Left ventricle myocardium inferior (tissue), 1 donor: ENCODE results near the gene PLD6. TPM values are rescaled to one million over a fixed set of nuclear protein-coding genes. Genes with fewer than 3 reads are reported as not detected.

Experiments used
- DNase-seq: peaks from one replicate; pipeline ENCODE4 v3.0.0-alpha.2; 2020
- H3K27ac ChIP-seq: fragments of 200-600 bp; replicated peaks from 2 replicates; pipeline ENCODE4 v1.8.0; 2021
- H3K27me3 ChIP-seq: fragments of 200-600 bp; 2 replicates; pipeline ENCODE4 v1.8.0; 2021; ENCODE audit warnings: low read depth
- H3K36me3 ChIP-seq: fragments of 200-600 bp; 2 replicates; pipeline ENCODE4 v1.8.0; 2021
- H3K4me1 ChIP-seq: fragments of 200-600 bp; 2 replicates; pipeline ENCODE4 v1.8.0; 2021
- H3K4me3 ChIP-seq: fragments of 200-600 bp; 2 replicates; pipeline ENCODE4 v1.8.0; 2021; ENCODE audit warnings: mild to moderate bottlenecking, moderate library complexity
- H3K9me3 ChIP-seq: fragments of 200-600 bp; replicated peaks from 2 replicates; pipeline ENCODE4 v1.8.0; 2021
- intact Hi-C: fragments of 100-400 bp; cut with micrococcal nuclease; formaldehyde crosslinking; loops from one replicate; pipeline ENCODE4 v1.11.0; 2022
- total RNA-seq: library from RNA; stranded (reverse); fragmentation: NEBNext Ultra II Directional; extraction: Animal tissue kit (Norgen Biotek cat#: 25700); gene quantifications from one replicate; pipeline ENCODE4 v1.2.1, GENCODE V29; 2021
- TF ChIP-seq, protein P1 (sequence below): fragments of 200-600 bp; IDR thresholded peaks from 2 replicates; pipeline ENCODE4 v1.8.0; 2021; ENCODE audit warnings: antibody characterized with exemption, mild to moderate bottlenecking, borderline replicate concordance
- donor health status: DM: no; HTN: yes; CAD: no; lungs with severe emphysema.

The PLD6 gene
- total RNA-seq, 1 donor from 2014 or later: 7.3 TPM

- Histone ChIP-seq H3K36me3 (peaks cover 94% of the 10 kb centered on the region), H3K27ac (no peak overlapping the region), H3K4me1 (peaks cover 8% of the 10 kb centered on the region), H3K9me3 (no peaks in the 10 kb centered on the region), H3K4me3 (no peak overlapping the region), H3K27me3 (no peaks in the 10 kb centered on the region)
- DNase-seq: no peak
- intact Hi-C loops: no loop called here
- TF ChIP-seq, protein P1, sequence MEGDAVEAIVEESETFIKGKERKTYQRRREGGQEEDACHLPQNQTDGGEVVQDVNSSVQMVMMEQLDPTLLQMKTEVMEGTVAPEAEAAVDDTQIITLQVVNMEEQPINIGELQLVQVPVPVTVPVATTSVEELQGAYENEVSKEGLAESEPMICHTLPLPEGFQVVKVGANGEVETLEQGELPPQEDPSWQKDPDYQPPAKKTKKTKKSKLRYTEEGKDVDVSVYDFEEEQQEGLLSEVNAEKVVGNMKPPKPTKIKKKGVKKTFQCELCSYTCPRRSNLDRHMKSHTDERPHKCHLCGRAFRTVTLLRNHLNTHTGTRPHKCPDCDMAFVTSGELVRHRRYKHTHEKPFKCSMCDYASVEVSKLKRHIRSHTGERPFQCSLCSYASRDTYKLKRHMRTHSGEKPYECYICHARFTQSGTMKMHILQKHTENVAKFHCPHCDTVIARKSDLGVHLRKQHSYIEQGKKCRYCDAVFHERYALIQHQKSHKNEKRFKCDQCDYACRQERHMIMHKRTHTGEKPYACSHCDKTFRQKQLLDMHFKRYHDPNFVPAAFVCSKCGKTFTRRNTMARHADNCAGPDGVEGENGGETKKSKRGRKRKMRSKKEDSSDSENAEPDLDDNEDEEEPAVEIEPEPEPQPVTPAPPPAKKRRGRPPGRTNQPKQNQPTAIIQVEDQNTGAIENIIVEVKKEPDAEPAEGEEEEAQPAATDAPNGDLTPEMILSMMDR: no peak
Observed at GRCh38 chr17:17216776-17217175, 10.6 kb upstream of the PLD6 start.

DNA sequence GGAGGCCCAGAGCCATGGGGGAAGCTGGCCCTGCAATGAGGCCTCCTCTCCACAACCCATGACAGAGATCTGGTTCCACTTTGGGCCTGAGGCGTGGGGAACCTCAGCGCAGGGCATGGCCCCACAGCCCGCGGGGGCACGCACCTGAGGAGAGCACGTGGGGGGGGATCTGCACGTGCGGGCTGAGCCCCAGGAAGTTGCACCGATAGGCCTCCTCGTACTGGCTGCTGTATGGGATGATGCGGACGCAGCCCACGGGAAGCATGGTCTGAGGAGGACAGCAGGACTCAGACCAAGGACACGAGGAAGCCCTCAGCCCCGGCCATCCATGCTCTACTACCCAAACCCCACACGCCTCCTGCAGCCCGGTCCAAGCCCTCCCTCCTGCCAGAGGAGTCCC is 10.1 kb upstream of the PLD6 start:
- TF ChIP-seq, protein P1: no peak
- DNase-seq: no peak
- Histone ChIP-seq H3K4me3 (no peak overlapping the region), H3K27me3 (no peaks in the 10 kb centered on the region), H3K4me1 (peaks cover 8% of the 10 kb centered on the region), H3K36me3 (peaks cover 89% of the 10 kb centered on the region), H3K9me3 (no peaks in the 10 kb centered on the region), H3K27ac (no peak overlapping the region)
- intact Hi-C loops: no loop called here

DNA sequence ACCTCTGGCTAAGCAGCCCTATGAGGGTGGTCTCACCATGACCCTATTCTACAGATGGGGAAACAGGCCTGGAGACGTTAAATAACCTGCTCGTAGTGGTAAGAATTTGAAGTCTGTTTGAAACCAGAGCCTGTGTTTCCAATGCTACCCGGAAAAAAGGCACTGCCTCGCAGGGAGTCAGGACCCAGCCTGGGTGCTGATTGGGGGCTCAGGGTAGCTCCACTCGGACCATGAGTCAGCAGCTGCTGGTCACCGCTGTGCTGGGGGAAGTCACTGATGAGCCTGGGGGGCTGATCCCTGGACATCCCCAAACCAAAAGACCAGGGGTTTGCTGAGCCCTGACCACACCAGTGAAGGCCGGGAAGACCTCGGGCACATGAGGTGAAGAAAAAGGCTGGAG is 9.4 kb upstream of the PLD6 start:
- Histone ChIP-seq H3K4me3 (no peak overlapping the region), H3K27me3 (no peaks in the 10 kb centered on the region), H3K4me1 (peaks cover 8% of the 10 kb centered on the region), H3K36me3 (peaks cover 82% of the 10 kb centered on the region), H3K9me3 (no peaks in the 10 kb centered on the region), H3K27ac (no peak overlapping the region)
- TF ChIP-seq, protein P1: no peak
- intact Hi-C loops: no loop called here
- no peak for DNase-seq

DNA sequence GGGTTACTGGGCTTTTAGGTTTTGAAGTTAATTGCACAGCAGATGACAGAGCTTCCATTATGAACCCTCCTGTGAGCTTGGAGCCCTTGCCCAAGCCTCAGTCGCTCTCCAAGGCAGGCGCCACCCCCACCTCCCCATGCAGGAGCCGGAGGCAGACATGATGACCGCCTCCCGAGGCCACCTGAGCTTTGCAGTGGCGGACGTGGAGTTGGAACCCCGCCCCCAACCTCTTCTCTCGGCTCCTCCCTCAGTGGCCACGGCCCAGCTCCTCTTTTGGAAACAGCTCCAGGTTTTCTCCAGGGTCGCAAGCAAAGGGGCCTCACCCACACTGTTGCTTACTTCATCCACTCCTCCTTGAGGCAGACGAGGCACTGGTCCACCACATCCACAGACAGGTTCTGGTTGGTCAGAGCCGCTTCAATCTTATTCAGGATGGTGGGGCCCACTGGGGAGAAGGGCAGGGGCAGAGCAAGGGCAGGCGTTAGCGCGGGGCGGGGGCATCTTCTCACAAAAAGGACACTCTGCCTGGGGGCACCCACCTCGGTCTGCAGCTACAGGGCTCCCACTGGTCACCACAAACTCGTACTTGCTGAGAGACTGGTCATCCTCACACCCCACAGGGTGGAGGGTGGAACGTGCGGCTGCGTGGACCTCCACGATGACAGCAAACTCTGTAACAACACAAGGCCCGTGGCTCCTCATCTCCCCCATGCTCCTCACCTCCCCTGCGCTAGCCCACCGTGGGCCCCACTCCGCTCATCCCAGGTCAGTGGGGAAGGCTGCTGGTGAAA is 8.7 kb upstream of the PLD6 start:
- TF ChIP-seq, protein P1: no peak
- no peak for DNase-seq

DNA sequence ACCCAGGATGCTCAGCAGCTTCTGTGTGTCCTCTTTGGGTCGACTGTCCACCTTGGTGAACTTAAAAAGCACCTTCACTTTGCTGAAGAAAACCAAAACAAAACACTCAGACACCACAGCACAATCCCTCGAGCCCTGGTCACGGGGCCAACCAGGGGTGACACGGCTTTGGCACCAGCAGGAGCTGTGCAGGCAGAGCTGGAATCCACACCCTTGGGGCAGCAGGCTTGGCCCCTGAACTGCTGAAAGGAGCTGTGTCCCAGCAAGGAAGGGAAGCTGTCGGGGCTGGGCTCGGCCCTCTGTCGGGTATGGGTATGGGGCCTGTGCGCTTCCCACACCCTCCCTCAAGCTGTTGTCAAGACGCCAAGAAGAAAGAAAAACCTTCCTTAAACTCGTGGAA is 7.6 kb upstream of the PLD6 start:
- H3K36me3 ChIP-seq: peaks cover 64% of the 10 kb centered on the region
- intact Hi-C loops: no loop called here
- no peak overlapping the region for H3K4me3 ChIP-seq
- H3K9me3 ChIP-seq: no peaks in the 10 kb centered on the region
- DNase-seq: no peak
- TF ChIP-seq, protein P1: no peak
- no peaks in the 10 kb centered on the region for H3K27me3 ChIP-seq
- H3K27ac ChIP-seq: peak overlapping the region; percentile 34
- peaks cover 8% of the 10 kb centered on the region for H3K4me1 ChIP-seq

More for the DNA sequence above, 8.7 kb upstream of the PLD6 start:
- intact Hi-C loops: no loop called here
- H3K4me3 ChIP-seq: no peak overlapping the region
- peaks cover 8% of the 10 kb centered on the region for H3K4me1 ChIP-seq
- H3K9me3 ChIP-seq: no peaks in the 10 kb centered on the region
- H3K27me3 ChIP-seq: no peaks in the 10 kb centered on the region
- H3K36me3 ChIP-seq: peaks cover 75% of the 10 kb centered on the region
- H3K27ac ChIP-seq: no peak overlapping the region
